ENCODE results near the gene PLCB2. TPM values are rescaled to one million over a fixed set of nuclear protein-coding genes. Genes with fewer than 3 reads are reported as not detected.

The PLCB2 gene
- total RNA-seq, 1 donor from 2014 or later = 98.9 TPM

DNA sequence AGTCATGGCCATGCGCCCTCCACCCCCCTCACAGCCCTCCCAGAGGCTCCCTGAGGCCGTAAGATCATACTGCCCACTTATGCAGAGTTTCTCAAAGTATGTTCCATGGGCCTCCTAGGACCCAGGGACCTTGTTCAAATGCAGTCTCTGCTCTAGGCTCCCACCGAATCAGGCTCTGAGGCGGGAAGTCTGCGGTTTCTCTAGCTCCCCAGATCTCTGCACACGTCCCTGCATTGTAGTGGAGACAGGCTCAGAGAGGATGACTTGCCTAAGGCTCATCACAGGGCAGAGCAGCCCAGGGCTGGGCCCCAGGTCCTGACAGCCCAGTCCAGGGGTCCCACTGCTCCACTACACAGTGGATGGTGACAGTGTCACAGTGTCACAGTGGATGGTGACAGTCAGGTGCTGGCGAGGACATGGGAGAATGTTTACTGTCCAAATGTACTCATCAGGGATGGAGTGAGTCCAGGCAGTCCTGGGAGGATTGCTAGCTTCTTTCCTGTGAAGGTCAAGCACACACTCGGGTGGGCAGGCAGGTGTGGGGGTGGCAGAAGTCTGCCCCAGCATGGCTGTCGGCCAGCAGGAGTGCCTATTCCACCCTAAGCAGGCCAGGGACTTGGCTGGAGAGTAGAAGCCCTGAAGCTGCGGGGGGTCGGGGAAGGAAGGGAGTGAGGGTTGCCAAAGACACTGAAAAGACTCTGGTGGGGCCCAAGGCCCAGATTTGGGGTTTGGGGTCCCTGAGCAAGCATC is 37.3 kb downstream of the PLCB2 start:
- H3K36me3 Mint-ChIP-seq (ENCODE audit: low read depth) = no peaks in the 10 kb centered on the region
- H3K4me1 Mint-ChIP-seq (ENCODE audit: low read depth) = peaks cover 4% of the 10 kb centered on the region
- no peak for DNase-seq (ENCODE audit: low spot score)
- intact Hi-C loops (cut with micrococcal nuclease) = loop anchor here (10.0 kb wide), 1 partner anchor 166 kb away; the partner anchor contains the start of gene BMF
- H3K27me3 Mint-ChIP-seq (ENCODE audit: low read depth) = peaks cover 2% of the 10 kb centered on the region
- no peaks in the 10 kb centered on the region for H3K9me3 Mint-ChIP-seq
- H3K27ac Mint-ChIP-seq = no peak overlapping the region
- H3K4me3 Mint-ChIP-seq (ENCODE audit: low read depth) = no peak overlapping the region

DNA sequence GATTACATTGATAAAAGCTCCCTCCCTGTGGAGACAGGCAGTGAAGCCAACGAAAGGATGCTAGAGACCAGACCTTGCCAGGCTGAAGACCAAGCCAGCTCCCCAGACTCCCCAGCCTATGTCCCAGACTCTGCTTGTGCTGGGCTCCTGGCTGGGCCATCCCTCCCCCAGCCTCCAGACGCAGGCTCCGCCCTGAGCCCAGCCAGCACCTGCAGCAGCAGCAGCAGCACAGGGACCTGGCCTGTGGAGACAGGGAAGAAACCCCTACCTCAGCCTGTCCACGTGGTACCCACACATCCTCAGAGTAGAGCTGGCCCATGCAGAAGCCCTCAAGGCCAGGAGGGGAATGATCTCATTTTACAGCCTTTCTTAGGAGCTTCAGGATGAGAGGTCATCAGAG is 38.1 kb downstream of the PLCB2 start:
- Mint-ChIP-seq H3K27ac (no peak overlapping the region), H3K9me3 (no peaks in the 10 kb centered on the region), H3K4me1 (ENCODE audit: low read depth) (peaks cover 2% of the 10 kb centered on the region), H3K4me3 (ENCODE audit: low read depth) (no peak overlapping the region), H3K27me3 (ENCODE audit: low read depth) (no peaks in the 10 kb centered on the region), H3K36me3 (ENCODE audit: low read depth) (no peaks in the 10 kb centered on the region)
- no peak for DNase-seq (ENCODE audit: low spot score)
- intact Hi-C loops (cut with micrococcal nuclease) = loop anchor here (10.0 kb wide), 1 partner anchor 165 kb away; the partner anchor contains the start of gene BMF

DNA sequence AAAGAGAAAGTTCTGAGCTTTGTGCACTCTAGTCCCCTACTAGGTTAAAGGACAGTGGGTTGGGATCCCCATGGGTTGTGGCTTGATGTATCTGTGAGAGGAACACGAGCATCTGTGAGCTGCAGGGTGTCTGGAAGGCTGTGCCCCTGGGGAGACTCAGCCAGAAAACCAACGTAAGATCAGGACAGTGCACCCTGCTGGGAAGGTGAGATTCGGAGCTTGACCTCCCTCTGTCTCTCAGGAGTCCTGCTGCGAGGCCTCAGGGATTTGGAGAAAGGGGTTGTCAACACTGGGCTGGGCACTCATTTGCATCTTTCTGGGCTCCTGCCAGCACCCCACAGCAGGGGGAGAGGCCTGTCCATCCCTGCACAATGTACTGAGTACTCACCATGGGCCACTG is 40.1 kb downstream of the PLCB2 start:
- H3K27me3 Mint-ChIP-seq (ENCODE audit: low read depth) = peaks cover 13% of the 10 kb centered on the region
- no peaks in the 10 kb centered on the region for H3K36me3 Mint-ChIP-seq (ENCODE audit: low read depth)
- peaks cover 2% of the 10 kb centered on the region for H3K4me1 Mint-ChIP-seq (ENCODE audit: low read depth)
- intact Hi-C loops (cut with micrococcal nuclease) = no loop called here
- no peaks in the 10 kb centered on the region for H3K9me3 Mint-ChIP-seq
- DNase-seq (ENCODE audit: low spot score) = no peak
- no peak overlapping the region for H3K4me3 Mint-ChIP-seq (ENCODE audit: low read depth)
- no peak overlapping the region for H3K27ac Mint-ChIP-seq

DNA sequence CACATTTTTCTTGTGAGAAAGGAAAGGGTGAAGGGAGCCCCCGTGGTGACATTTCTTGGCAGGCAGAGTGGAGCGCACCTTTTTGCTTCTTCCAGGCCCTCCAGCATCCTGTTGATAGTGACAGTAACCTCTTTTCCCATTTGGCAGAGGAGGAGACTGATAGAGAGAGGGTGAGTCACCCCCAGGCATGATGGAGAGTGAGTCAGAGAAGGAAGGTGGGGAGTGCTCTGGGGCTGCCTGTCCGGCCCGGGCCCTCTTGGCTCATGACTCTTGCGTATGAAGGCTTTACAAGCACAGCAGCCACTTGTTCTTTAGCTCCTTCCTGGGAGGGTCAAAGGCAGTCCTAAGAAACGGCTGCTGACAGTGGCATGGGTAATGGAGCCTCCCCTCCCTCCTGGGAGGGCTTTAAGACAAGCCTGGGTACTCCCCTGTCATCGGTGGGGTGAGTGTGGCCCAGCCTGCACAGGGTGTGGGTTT is 40.9 kb downstream of the PLCB2 start:
- Mint-ChIP-seq H3K9me3 (no peaks in the 10 kb centered on the region), H3K4me3 (ENCODE audit: low read depth) (no peak overlapping the region), H3K36me3 (ENCODE audit: low read depth) (no peaks in the 10 kb centered on the region), H3K27ac (no peak overlapping the region), H3K27me3 (ENCODE audit: low read depth) (peaks cover 15% of the 10 kb centered on the region), H3K4me1 (ENCODE audit: low read depth) (peaks cover 2% of the 10 kb centered on the region)
- DNase-seq (ENCODE audit: low spot score) = no peak
- intact Hi-C loops (cut with micrococcal nuclease) = no loop called here

DNA sequence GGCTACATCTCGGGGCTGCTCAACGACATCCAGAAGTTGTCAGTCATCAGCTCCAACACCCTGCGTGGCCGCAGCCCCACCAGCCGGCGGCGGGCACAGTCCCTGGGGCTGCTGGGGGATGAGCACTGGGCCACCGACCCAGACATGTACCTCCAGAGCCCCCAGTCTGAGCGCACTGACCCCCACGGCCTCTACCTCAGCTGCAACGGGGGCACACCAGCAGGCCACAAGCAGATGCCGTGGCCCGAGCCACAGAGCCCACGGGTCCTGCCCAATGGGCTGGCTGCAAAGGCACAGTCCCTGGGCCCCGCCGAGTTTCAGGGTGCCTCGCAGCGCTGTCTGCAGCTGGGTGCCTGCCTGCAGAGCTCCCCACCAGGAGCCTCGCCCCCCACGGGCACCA is 41.9 kb downstream of the PLCB2 start:
- Mint-ChIP-seq H3K9me3 (no peaks in the 10 kb centered on the region), H3K27ac (no peak overlapping the region), H3K4me3 (ENCODE audit: low read depth) (no peak overlapping the region), H3K4me1 (ENCODE audit: low read depth) (peaks cover 2% of the 10 kb centered on the region), H3K27me3 (ENCODE audit: low read depth) (peaks cover 16% of the 10 kb centered on the region), H3K36me3 (ENCODE audit: low read depth) (no peaks in the 10 kb centered on the region)
- intact Hi-C loops (cut with micrococcal nuclease) = no loop called here
- DNase-seq (ENCODE audit: low spot score) = no peak

DNA sequence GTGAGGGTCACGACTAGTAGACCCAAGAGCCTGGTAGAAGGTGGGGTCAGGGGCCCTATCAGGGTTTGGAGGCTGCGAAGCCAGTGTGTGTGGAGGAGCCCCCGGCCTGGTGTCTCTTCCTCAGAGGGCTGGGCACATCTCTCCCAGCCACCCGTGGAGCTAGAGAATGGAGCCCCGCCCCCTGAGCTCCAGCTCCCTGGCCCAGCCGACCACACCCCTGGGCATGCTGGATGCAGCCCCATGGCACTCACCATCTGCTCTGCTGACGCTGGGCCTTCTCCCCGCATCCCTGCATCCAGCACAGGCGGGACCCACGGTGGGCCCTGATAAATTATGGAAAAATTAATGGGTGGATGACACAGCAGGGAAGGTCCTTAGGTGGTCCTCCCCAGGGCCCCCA is 42.4 kb downstream of the PLCB2 start:
- H3K4me1 Mint-ChIP-seq (ENCODE audit: low read depth) = peaks cover 2% of the 10 kb centered on the region
- H3K27ac Mint-ChIP-seq = no peak overlapping the region
- no peaks in the 10 kb centered on the region for H3K9me3 Mint-ChIP-seq
- no peaks in the 10 kb centered on the region for H3K36me3 Mint-ChIP-seq (ENCODE audit: low read depth)
- peaks cover 16% of the 10 kb centered on the region for H3K27me3 Mint-ChIP-seq (ENCODE audit: low read depth)
- intact Hi-C loops (cut with micrococcal nuclease) = no loop called here
- no peak overlapping the region for H3K4me3 Mint-ChIP-seq (ENCODE audit: low read depth)
- no peak for DNase-seq (ENCODE audit: low spot score)

DNA sequence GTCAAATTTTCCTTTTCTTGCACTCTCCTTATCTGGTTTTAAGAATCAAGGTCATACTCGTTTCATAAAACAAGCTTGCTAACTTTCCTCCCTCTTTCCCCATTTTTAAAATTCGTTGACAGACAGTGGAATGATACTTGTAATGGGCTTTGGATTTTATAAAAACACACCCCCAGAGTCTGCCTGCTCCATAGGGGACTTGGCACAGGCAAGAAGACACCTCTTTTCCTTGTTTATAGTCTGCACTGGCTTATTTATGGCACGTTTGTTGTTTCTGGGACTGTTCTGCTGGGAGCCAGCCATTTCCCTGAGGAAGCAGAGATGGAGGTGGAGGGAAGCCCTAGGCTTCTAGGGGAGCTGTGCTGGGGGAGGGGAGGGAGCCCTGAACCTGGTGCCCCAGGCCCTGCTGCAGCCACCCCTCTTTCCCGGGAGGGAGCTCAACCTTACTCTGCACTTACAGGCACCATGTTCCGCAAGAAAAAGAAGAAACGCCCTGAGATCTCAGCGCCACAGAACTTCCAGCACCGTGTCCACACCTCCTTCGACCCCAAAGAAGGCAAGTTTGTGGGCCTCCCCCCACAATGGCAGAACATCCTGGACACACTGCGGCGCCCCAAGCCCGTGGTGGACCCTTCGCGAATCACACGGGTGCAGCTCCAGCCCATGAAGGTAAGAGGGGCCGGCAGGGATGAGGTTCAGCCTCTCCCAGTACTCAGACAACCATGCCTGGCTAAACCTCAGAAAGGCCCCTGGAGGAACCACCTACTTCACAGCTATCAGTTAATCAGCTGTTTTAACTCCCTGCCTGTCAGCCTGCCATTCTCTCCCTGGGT is 43.2 kb downstream of the PLCB2 start:
- H3K36me3 Mint-ChIP-seq (ENCODE audit: low read depth) = no peaks in the 10 kb centered on the region
- DNase-seq (ENCODE audit: low spot score) = no peak
- intact Hi-C loops (cut with micrococcal nuclease) = no loop called here

DNA sequence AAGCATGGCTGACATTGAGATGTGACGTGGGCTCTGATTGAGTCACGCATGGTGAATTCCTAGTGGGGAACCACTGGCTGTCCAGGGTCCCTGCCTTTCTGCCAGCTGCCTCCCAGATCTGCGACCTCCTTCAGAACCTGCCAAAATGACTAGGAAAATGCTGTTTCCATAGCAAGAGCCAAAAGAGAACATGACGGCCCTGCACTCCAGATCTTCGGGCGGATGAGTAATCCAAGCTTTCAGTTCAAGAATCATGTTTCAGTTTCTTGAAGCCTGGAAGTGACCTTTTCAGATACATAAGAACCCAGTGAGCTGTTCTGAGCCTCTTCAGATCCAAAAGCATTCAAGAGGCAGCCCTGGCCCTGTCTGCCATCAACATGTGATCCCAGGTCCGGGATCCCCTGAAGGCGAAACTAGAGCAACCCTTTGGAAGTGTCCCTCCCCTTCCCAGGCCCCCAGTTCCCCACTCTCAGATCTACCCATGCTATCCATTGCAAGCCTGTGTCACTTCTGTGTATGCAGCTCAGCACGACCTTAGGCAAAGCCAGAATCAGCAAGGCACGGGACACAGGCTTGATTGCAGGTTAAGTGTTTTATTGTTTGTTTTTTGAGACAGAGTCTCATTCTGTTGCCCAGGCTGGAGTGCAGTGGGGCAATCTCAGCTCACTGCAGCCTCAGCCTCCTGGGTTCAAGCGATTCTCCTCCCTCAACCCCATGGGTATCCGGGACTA is 44.5 kb downstream of the PLCB2 start:
- Mint-ChIP-seq H3K27me3 (ENCODE audit: low read depth) (peaks cover 16% of the 10 kb centered on the region), H3K4me3 (ENCODE audit: low read depth) (no peak overlapping the region), H3K4me1 (ENCODE audit: low read depth) (peaks cover 2% of the 10 kb centered on the region), H3K27ac (no peak overlapping the region), H3K9me3 (no peaks in the 10 kb centered on the region), H3K36me3 (ENCODE audit: low read depth) (no peaks in the 10 kb centered on the region)
- intact Hi-C loops (cut with micrococcal nuclease) = no loop called here
- DNase-seq (ENCODE audit: low spot score) = no peak

More for the DNA sequence above, 43.2 kb downstream of the PLCB2 start:
- Mint-ChIP-seq H3K4me3 (ENCODE audit: low read depth) (no peak overlapping the region), H3K27ac (no peak overlapping the region), H3K4me1 (ENCODE audit: low read depth) (peaks cover 2% of the 10 kb centered on the region), H3K27me3 (ENCODE audit: low read depth) (peaks cover 16% of the 10 kb centered on the region), H3K9me3 (no peaks in the 10 kb centered on the region)

DNA sequence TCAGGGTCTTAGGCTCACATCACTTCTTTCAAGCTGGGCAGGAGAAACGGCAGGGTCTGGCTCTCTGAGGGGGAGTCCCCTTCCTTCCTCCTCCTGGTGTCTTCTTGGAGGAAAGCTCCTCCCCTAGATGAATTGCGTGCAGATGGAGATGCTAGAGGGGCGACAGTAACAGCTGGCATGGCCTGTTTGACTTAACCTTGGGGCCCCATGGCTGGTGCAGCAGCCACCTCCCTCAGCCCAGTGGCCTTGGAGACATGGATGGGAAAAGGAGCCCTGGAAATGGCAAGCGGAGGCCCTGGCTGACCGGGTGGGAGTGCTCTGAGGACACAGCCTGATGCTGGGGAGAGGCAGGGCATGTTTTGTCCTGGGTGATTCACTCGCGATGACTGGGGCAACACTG is 48.7 kb downstream of the PLCB2 start:
- H3K4me1 Mint-ChIP-seq (ENCODE audit: low read depth) = no peaks in the 10 kb centered on the region
- H3K27me3 Mint-ChIP-seq (ENCODE audit: low read depth) = peaks cover 27% of the 10 kb centered on the region
- no peaks in the 10 kb centered on the region for H3K36me3 Mint-ChIP-seq (ENCODE audit: low read depth)
- H3K27ac Mint-ChIP-seq = no peak overlapping the region
- no peak for DNase-seq (ENCODE audit: low spot score)
- intact Hi-C loops (cut with micrococcal nuclease) = no loop called here
- no peaks in the 10 kb centered on the region for H3K9me3 Mint-ChIP-seq
- no peak overlapping the region for H3K4me3 Mint-ChIP-seq (ENCODE audit: low read depth)

DNA sequence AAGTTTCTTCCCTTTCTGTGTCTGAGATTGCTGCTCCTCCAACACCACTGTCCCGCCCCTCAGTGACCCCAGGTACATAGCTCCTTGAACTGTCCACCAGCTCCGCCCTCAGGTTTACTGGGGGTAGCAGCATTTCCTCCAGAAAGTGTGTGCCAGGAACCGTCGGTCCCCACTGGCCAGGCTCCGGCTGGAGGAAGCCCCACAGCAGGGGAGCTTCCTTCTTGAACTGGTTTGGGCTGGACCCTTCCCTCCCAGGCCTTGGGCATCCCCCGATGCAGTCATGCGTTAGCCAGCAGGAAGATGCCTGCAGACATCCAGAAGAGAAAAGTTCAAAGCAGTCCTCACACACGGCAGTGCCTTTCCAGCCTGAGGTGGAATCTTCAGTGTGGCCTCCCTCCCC is 49.2 kb downstream of the PLCB2 start:
- intact Hi-C loops (cut with micrococcal nuclease) = no loop called here
- Mint-ChIP-seq H3K4me3 (ENCODE audit: low read depth) (no peak overlapping the region), H3K27me3 (ENCODE audit: low read depth) (peaks cover 30% of the 10 kb centered on the region), H3K9me3 (no peaks in the 10 kb centered on the region), H3K4me1 (ENCODE audit: low read depth) (no peaks in the 10 kb centered on the region), H3K36me3 (ENCODE audit: low read depth) (no peaks in the 10 kb centered on the region), H3K27ac (no peak overlapping the region)
- DNase-seq (ENCODE audit: low spot score) = no peak

DNA sequence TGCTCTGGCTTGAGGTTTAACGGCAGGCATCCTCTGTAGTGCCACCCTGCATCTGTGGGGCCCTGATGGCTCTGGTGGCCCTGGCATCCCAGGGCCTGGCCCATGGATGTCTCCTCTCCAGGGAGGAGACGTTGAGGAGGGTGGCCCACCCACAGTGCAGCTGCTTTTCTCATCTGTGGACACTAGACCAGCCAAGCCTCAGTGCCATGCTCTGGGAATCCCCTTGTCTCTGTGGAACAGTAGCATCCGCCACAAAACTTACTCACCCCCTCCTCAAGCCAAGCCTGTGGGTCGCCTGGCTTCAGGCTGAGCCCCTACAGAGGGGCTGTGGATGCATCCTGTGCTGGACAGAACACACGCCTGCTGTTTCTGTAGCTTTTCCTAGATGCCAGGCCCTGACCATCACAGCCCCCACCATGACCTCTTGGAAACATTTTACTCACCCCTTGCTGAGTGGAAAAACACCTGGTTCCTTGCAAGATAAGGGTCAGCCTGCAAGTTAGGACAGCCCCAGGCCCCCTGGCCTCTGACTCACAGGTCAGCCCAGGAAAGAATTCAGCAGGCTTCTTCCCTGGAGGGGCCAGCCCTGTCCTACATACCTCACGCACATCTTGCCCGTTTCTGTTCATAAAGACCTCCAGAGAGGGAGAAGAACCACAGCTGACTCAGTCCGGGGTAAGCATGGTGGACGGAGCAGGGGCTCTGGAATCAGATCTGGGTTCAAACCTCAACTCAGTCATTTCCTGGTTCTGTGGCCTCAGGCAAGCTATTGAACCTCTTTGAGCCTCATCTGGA is 49.9 kb downstream of the PLCB2 start:
- intact Hi-C loops (cut with micrococcal nuclease) = no loop called here
- no peak for DNase-seq (ENCODE audit: low spot score)
- peaks cover 30% of the 10 kb centered on the region for H3K27me3 Mint-ChIP-seq (ENCODE audit: low read depth)
- peaks cover 4% of the 10 kb centered on the region for H3K4me1 Mint-ChIP-seq (ENCODE audit: low read depth)
- no peak overlapping the region for H3K4me3 Mint-ChIP-seq (ENCODE audit: low read depth)
- H3K9me3 Mint-ChIP-seq = no peaks in the 10 kb centered on the region
- H3K27ac Mint-ChIP-seq = no peak overlapping the region
- no peaks in the 10 kb centered on the region for H3K36me3 Mint-ChIP-seq (ENCODE audit: low read depth)

DNA sequence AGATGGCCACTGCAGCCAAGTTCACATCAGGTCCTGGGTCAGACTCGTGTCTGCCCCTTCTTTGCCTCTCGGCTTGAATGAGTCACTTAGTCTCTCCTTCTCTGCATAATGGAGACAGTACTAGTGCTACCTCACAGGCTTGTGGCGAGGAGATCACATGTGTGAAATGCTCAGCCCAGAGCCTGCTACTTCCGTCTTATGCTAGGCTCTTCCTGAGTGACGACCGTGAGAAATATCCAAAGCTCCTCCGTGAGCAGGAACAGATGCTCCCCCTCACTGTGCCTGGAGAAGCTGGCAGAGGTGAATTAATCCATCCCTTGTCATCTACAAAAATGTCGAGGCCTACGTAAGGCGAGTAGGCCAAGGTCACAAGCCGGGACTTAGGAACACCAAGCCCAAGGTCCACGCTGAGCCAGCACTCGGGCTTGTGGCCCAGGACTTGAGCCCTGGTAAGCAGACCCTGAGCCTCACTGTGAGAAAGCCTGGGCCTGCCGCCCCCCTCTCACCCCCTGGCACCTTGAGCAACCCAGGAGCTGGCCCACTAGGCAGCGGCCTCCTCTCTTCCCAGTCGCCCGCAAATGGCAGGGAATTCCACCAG is 51.0 kb downstream of the PLCB2 start:
- Mint-ChIP-seq H3K4me3 (ENCODE audit: low read depth) (no peak overlapping the region), H3K27ac (no peak overlapping the region), H3K27me3 (ENCODE audit: low read depth) (peaks cover 29% of the 10 kb centered on the region), H3K4me1 (ENCODE audit: low read depth) (peaks cover 4% of the 10 kb centered on the region), H3K9me3 (no peaks in the 10 kb centered on the region), H3K36me3 (ENCODE audit: low read depth) (no peaks in the 10 kb centered on the region)
- DNase-seq (ENCODE audit: low spot score) = no peak
- intact Hi-C loops (cut with micrococcal nuclease) = no loop called here

Measured in activated T-helper 2 cell treated with anti-CD3 and anti-CD28 coated beads, Interferon-gamma antibody, Interleukin-2, Interleukin-4, amounts not matched to agents 10 μg/mL and 5 μg/mL and 100 μg/mL, durations not matched to agents 14 hours and 24 hours and 36 hours (primary cell).